T-cell (primary cell): Measurements from ENCODE around the gene ING5. TPM values are rescaled to one million over a fixed set of nuclear protein-coding genes. Genes with fewer than 3 reads are reported as not detected.

Experiments
- ATAC-seq, 4 experiments: fragments of 200-7000 bp in 3 of 4; fragments of 150-1000 bp in 1 of 4; cut with Tn5 transposase; replicated peaks in 1 of 4; 1 replicate in 3 of 4; 2 replicates in 1 of 4; pipeline ENCODE4 v1.10.0; 2021; ENCODE audit warnings: moderate library complexity in 3 of 4, mild to moderate bottlenecking in 2 of 4, moderate number of reproducible peaks in 1 of 4
- CTCF ChIA-PET, 2 donors: fragments of 300-600 bp; sonication (Branson Sonifier 250); formaldehyde crosslinking; loops; one replicate each; lab custom pipeline; 2022; ENCODE audit warnings: antibody characterized with exemption in 2 of 2; lab: Charles Lee
- POLR2A ChIA-PET, 2 donors: fragments of 300-600 bp; sonication (Branson Sonifier 250); formaldehyde crosslinking; loops; one replicate each; lab custom pipeline; 2022; ENCODE audit warnings: antibody characterized with exemption in 2 of 2; lab: Charles Lee
- DNase-seq, 35 experiments: peaks; one replicate each; pipeline versions ENCODE4 v3.0.0 to v3.0.0-alpha.2; 2013 to 2023
- H3K27ac ChIP-seq: one replicate; pipeline ENCODE4 v1.5.1; 2013; ENCODE audit warnings: low read length
- H3K27me3 ChIP-seq, 2 experiments: replicated peaks in 1 of 2; 1 replicate in 1 of 2; 2 replicates in 1 of 2; pipeline versions ENCODE4 v1.6.1 to v1.7.0; 2013; ENCODE audit warnings: low read length in 1 of 2, mixed read lengths in 1 of 2; ENCODE audit not compliant: control insufficient read depth in 2 of 2, insufficient read depth in 2 of 2; ENCODE audit errors: extremely low read depth in 1 of 2
- H3K36me3 ChIP-seq, 2 donors: 1 replicate in 1 of 2; 2 replicates in 1 of 2; pipeline versions ENCODE4 v1.6.1 to v1.7.0; 2013; ENCODE audit warnings: low read length in 1 of 2; ENCODE audit not compliant: control insufficient read depth in 2 of 2, insufficient read depth in 1 of 2; ENCODE audit errors: extremely low read depth in 1 of 2
- H3K4me1 ChIP-seq, 2 experiments: 1 replicate in 1 of 2; 2 replicates in 1 of 2; pipeline versions ENCODE4 v1.6.1 to v1.7.0; 2013; ENCODE audit warnings: low read length in 2 of 2, mixed read lengths in 1 of 2; ENCODE audit not compliant: insufficient read depth in 2 of 2, control insufficient read depth in 1 of 2; ENCODE audit errors: extremely low read depth in 1 of 2
- H3K4me3 ChIP-seq, 2 donors: 1 replicate in 1 of 2; 2 replicates in 1 of 2; pipeline versions ENCODE4 v1.5.1 to v1.7.0; 2013; ENCODE audit warnings: mild to moderate bottlenecking in 2 of 2, low read length in 1 of 2, moderate library complexity in 1 of 2; ENCODE audit not compliant: control insufficient read depth in 1 of 2; ENCODE audit errors: extremely low read depth in 1 of 2
- H3K9me3 ChIP-seq: 2 replicates; pipeline ENCODE4 v1.7.0; 2013
- H3K27ac Mint-ChIP-seq, 2 donors: one replicate each; pipeline ENCODE4 v1.8.0; 2020 to 2021; ENCODE audit warnings: mild to moderate bottlenecking in 2 of 2, mixed read lengths in 2 of 2
- H3K27me3 Mint-ChIP-seq, 2 donors: one replicate each; pipeline ENCODE4 v1.8.0; 2021 to 2022; ENCODE audit warnings: mixed read lengths in 2 of 2
- H3K36me3 Mint-ChIP-seq: one replicate; pipeline ENCODE4 v1.8.0; 2021; ENCODE audit warnings: mixed read lengths
- H3K4me1 Mint-ChIP-seq, 3 donors: one replicate each; pipeline ENCODE4 v1.8.0; 2020 to 2022; ENCODE audit warnings: mixed read lengths in 3 of 3, mild to moderate bottlenecking in 1 of 3
- H3K4me3 Mint-ChIP-seq, 3 donors: one replicate each; pipeline ENCODE4 v1.8.0; 2020 to 2022; ENCODE audit warnings: mild to moderate bottlenecking in 3 of 3, mixed read lengths in 3 of 3, moderate library complexity in 3 of 3
- H3K9me3 Mint-ChIP-seq, 3 donors: one replicate each; pipeline ENCODE4 v1.8.0; 2020 to 2022; ENCODE audit warnings: mixed read lengths in 3 of 3
- WGBS: methylation state at CpG from one replicate; pipeline ENCODE4 v1.1.5; 2013; ENCODE audit warnings: missing lambda C conversion rate; ENCODE audit not compliant: insufficient coverage; 5-methylcytosine and 5-hydroxymethylcytosine counted together
- total RNA-seq, 35 experiments: library from RNA in 6 of 35; stranded (reverse) in 6 of 35; fragments of 120-200 nt in 1 of 35; gene quantifications; one replicate each; pipeline versions ENCODE4 v1.2.1 to v1.2.4 and lab custom pipeline; 2013 to 2026

Gene ING5
- total RNA-seq, 5 donors from 2014 or later (not counting 1 experiment from before 2014, with no cell fraction given), result 63.0 to 98.0 (median 77.4) TPM

GRCh38 chr2:241724975-241725870 lies 23.4 kb downstream of the ING5 start:
- Mint-ChIP-seq H3K27me3 (no peaks in the 10 kb centered on the region), H3K4me3 (no peak overlapping the region), H3K9me3 (no peaks in the 10 kb centered on the region), H3K4me1 (peaks cover 0 to 5% (median 0%) of the 10 kb centered on the region in 3 donors), H3K36me3 (peaks cover 33% of the 10 kb centered on the region), H3K27ac (no peak overlapping the region)
- Histone ChIP-seq H3K9me3 (no peaks in the 10 kb centered on the region), H3K27me3 (no peaks in the 10 kb centered on the region), H3K36me3 (peaks cover 14 to 33% of the 10 kb centered on the region in 2 donors), H3K4me1 (no peaks in the 10 kb centered on the region), H3K4me3 (no peak overlapping the region), H3K27ac (no peak overlapping the region)
- ChIA-PET POLR2A (no interaction called here), CTCF (no interaction called here)
- WGBS, result 97% methylated on average over 66 of the region's 76 CpGs
- DNase-seq (no peak), ATAC-seq (no peak)

GRCh38 chr2:241726459-241726858 lies 24.6 kb downstream of the ING5 start:
- ATAC-seq (no peak), DNase-seq (no peak)
- Histone ChIP-seq H3K27me3 (no peaks in the 10 kb centered on the region), H3K4me3 (no peak overlapping the region), H3K9me3 (no peaks in the 10 kb centered on the region), H3K27ac (no peak overlapping the region), H3K36me3 (peaks cover 14 to 21% of the 10 kb centered on the region in 2 donors), H3K4me1 (peaks cover 0 to 6% of the 10 kb centered on the region in 2 experiments)
- Mint-ChIP-seq H3K4me1 (peaks cover 5 to 12% (median 6%) of the 10 kb centered on the region in 3 donors), H3K9me3 (no peaks in the 10 kb centered on the region), H3K4me3 (no peak overlapping the region), H3K36me3 (peaks cover 27% of the 10 kb centered on the region), H3K27ac (no peak overlapping the region), H3K27me3 (no peaks in the 10 kb centered on the region)
- POLR2A ChIA-PET, result no interaction called here
- CTCF ChIA-PET, result no interaction called here
- WGBS, result 91% methylated on average over 10 of the region's 16 CpGs

GRCh38 chr2:241728000-241728399 lies 26.2 kb downstream of the ING5 start:
- H3K27ac ChIP-seq, result no peak overlapping the region
- Mint-ChIP-seq H3K27me3 (no peaks in the 10 kb centered on the region), H3K4me1 (peaks cover 13 to 22% (median 15%) of the 10 kb centered on the region in 3 donors), H3K4me3 (no peak overlapping the region), H3K27ac (no peak overlapping the region), H3K36me3 (peaks cover 14% of the 10 kb centered on the region), H3K9me3 (no peaks in the 10 kb centered on the region)
- 100% methylated on average over 4 of the region's 8 CpGs for WGBS
- H3K4me3 ChIP-seq, result no peak overlapping the region
- peaks cover 5 to 18% of the 10 kb centered on the region in 2 donors for H3K36me3 ChIP-seq
- ChIA-PET POLR2A (no interaction called here), CTCF (no interaction called here)
- no peaks in the 10 kb centered on the region for H3K27me3 ChIP-seq
- ATAC-seq (no peak), DNase-seq (no peak)
- peaks cover 0 to 15% of the 10 kb centered on the region in 2 experiments for H3K4me1 ChIP-seq
- H3K9me3 ChIP-seq, result no peaks in the 10 kb centered on the region

GRCh38 chr2:241728627-241729026 lies 26.8 kb downstream of the ING5 start:
- Histone ChIP-seq H3K9me3 (no peaks in the 10 kb centered on the region), H3K27ac (no peak overlapping the region), H3K4me3 (no peak overlapping the region), H3K36me3 (peaks cover under 1 to 12% of the 10 kb centered on the region in 2 donors), H3K4me1 (peaks cover 0 to 22% of the 10 kb centered on the region in 2 experiments), H3K27me3 (no peaks in the 10 kb centered on the region)
- H3K27ac Mint-ChIP-seq, result no peak overlapping the region
- H3K36me3 Mint-ChIP-seq, result peaks cover 8% of the 10 kb centered on the region
- no peaks in the 10 kb centered on the region for H3K27me3 Mint-ChIP-seq
- DNase-seq (no peak), ATAC-seq (no peak)
- H3K4me1 Mint-ChIP-seq, result peaks cover 16 to 26% (median 17%) of the 10 kb centered on the region in 3 donors
- 92% methylated on average over 19 of the region's 19 CpGs for WGBS
- H3K4me3 Mint-ChIP-seq, result no peak overlapping the region
- ChIA-PET CTCF (no interaction called here), POLR2A (no interaction called here)
- H3K9me3 Mint-ChIP-seq, result no peaks in the 10 kb centered on the region

GRCh38 chr2:241729868-241730267 lies 28.0 kb downstream of the ING5 start:
- no peaks in the 10 kb centered on the region for H3K27me3 Mint-ChIP-seq
- ATAC-seq, result no peak
- ChIA-PET CTCF (no interaction called here), POLR2A (no interaction called here)
- H3K4me3 ChIP-seq, result no peak overlapping the region
- 77% methylated on average over 3 of the region's 6 CpGs for WGBS
- no peak for DNase-seq
- peaks cover 0 to 5% of the 10 kb centered on the region in 2 donors for H3K36me3 ChIP-seq
- no peaks in the 10 kb centered on the region for H3K9me3 Mint-ChIP-seq
- H3K4me1 Mint-ChIP-seq, result peaks cover 17 to 28% (median 19%) of the 10 kb centered on the region in 3 donors
- no peaks in the 10 kb centered on the region for H3K9me3 ChIP-seq
- no peak overlapping the region for H3K27ac ChIP-seq
- peaks cover 4% of the 10 kb centered on the region for H3K36me3 Mint-ChIP-seq
- peak overlapping the region in 1 of 2 donors; percentile 16 for H3K27ac Mint-ChIP-seq
- peaks cover 0 to 28% of the 10 kb centered on the region in 2 experiments for H3K4me1 ChIP-seq
- H3K27me3 ChIP-seq, result peaks cover 0 to 2% of the 10 kb centered on the region in 2 experiments
- H3K4me3 Mint-ChIP-seq, result no peak overlapping the region

- Histone ChIP-seq H3K9me3 (no peaks in the 10 kb centered on the region), H3K4me3 (no peak overlapping the region), H3K36me3 (peaks cover 0 to under 1% of the 10 kb centered on the region in 2 donors), H3K4me1 (peaks cover 0 to 34% of the 10 kb centered on the region in 2 experiments), H3K27ac (no peak overlapping the region), H3K27me3 (peaks cover 0 to 2% of the 10 kb centered on the region in 2 experiments)
- peaks cover 17 to 32% (median 25%) of the 10 kb centered on the region in 3 donors for H3K4me1 Mint-ChIP-seq
- H3K27me3 Mint-ChIP-seq, result no peaks in the 10 kb centered on the region
- no peaks in the 10 kb centered on the region for H3K9me3 Mint-ChIP-seq
- no peak for ATAC-seq
- no peak for DNase-seq
- POLR2A ChIA-PET, result no interaction called here
- no peak overlapping the region for H3K4me3 Mint-ChIP-seq
- no peak overlapping the region for H3K27ac Mint-ChIP-seq
- 79% methylated on average over 5 of the region's 12 CpGs for WGBS
- CTCF ChIA-PET, result no interaction called here
- H3K36me3 Mint-ChIP-seq, result peaks cover under 1% of the 10 kb centered on the region
Observed at GRCh38 chr2:241730671-241731293, 28.9 kb downstream of the ING5 start.
